Measurements from ENCODE around the gene UBA1. TPM values are rescaled to one million over a fixed set of nuclear protein-coding genes. Genes with fewer than 3 reads are reported as not detected.

The UBA1 gene
- total and polyA plus RNA-seq, 2 of the 8 experiments (the other 6 are each of a cell fraction or from before 2014, with no cell fraction given), result 313 to 458 TPM

GRCh38 chrX:47187106-47187677 is 6.4 kb upstream of the UBA1 start:
- FAIRE-seq, result no peak
- ChIA-PET CTCF (ENCODE audit: partially characterized antibody) (no interaction called here), POLR2A (ENCODE audit: partially characterized antibody) (interaction anchor here (1.1 to 2.6 kb wide), 2 partner anchors 30 to 42 kb away, joined by 3 to 9 read pairs; partner anchors contain the start of gene RBM10)
- no peak for TF ChIP-seq NRF1 (IDR thresholded peaks at IDR 0.05; ENCODE audit: low read depth, low read length)
- TF ChIP-seq CEBPB (IDR thresholded peaks at IDR 0.05; ENCODE audit: low read depth, low read length), result no peak
- no peak for TF ChIP-seq SIRT6 (IDR thresholded peaks at IDR 0.05; ENCODE audit: low read length)
- no peak for TF ChIP-seq POLR2AphosphoS5 (IDR thresholded peaks at IDR 0.05; ENCODE audit: low read depth, low read length)
- TF ChIP-seq YY1 (IDR thresholded peaks at IDR 0.05; ENCODE audit: low read depth, low read length), result no peak
- no peak for TF ChIP-seq GABPA (IDR thresholded peaks at IDR 0.05; ENCODE audit: borderline replicate concordance, insufficient read depth, low read length)
- TF ChIP-seq TAF1 (IDR thresholded peaks at IDR 0.05; ENCODE audit: low read depth, low read length), result no peak
- no peak for TF ChIP-seq SIN3A (conservative IDR thresholded peaks at IDR 0.05 in 1 of 2, IDR thresholded peaks at IDR 0.05 in 1 of 2; ENCODE audit: low read depth in 1 of 2, low read length in 2 of 2)
- no peak for TF ChIP-seq ATF2 (IDR thresholded peaks at IDR 0.05; ENCODE audit: low read length)
- no peak for TF ChIP-seq ASH2L (IDR thresholded peaks at IDR 0.05; ENCODE audit: low read length)
- TF ChIP-seq MAX (IDR thresholded peaks at IDR 0.05), result no peak
- no peak for TF ChIP-seq RXRA (IDR thresholded peaks at IDR 0.05; ENCODE audit: insufficient read depth, low read depth, low read length)

More at GRCh38 chrX:47187106-47187677, 6.4 kb upstream of the UBA1 start:
- no peaks in the 10 kb centered on the region for H3K79me2 ChIP-seq (ENCODE audit: control insufficient read depth in 1 of 2, insufficient read depth in 2 of 2, low read length in 2 of 2)
- peaks cover 0 to 4% (median 0%) of the 10 kb centered on the region in 4 experiments; a peak in 3 of 7 replicates for H3K4me1 ChIP-seq (replicated peaks in 1 of 4; ENCODE audit: control insufficient read depth in 3 of 4, insufficient read depth in 4 of 4, low read length in 3 of 4)
- H4K5ac ChIP-seq (ENCODE audit: insufficient read length, low read depth, low read length), result no peak overlapping the region
- no peak overlapping the region for H2BK12ac ChIP-seq (ENCODE audit: low read depth, low read length)
- H3K23ac ChIP-seq (ENCODE audit: insufficient read length), result no peak overlapping the region
- H4K20me1 ChIP-seq (replicated peaks in 1 of 2; ENCODE audit: control insufficient read depth in 1 of 2, insufficient read depth in 2 of 2, low read length in 2 of 2), result peaks cover 0 to 2% of the 10 kb centered on the region in 2 experiments
- no peak overlapping the region for H2BK20ac ChIP-seq (ENCODE audit: low read length)
- no peak overlapping the region for H2AK5ac ChIP-seq (ENCODE audit: low read depth, low read length)
- no peak overlapping the region for H2BK5ac ChIP-seq (ENCODE audit: low read depth, low read length)
- 80% methylated on average over 2 of the region's 4 CpGs; no CpG with 5 or more reads in 1 of the 2 experiments for WGBS, 2 experiments (ENCODE audit: extremely low coverage in 1 of 2, insufficient coverage in 1 of 2, insufficient read length in 1 of 2, insufficient replicate concordance in 2 of 2, low coverage in 1 of 2, low lambda C conversion rate in 2 of 2, missing lambda C conversion rate in 1 of 2)
- H4K8ac ChIP-seq (ENCODE audit: extremely low read depth, insufficient read depth, low read length), result no peak overlapping the region
- H3K4me3 ChIP-seq (ENCODE audit: extremely low read depth in 1 of 4, insufficient read depth in 2 of 4, low read depth in 3 of 4, low read length in 4 of 4), result no peak overlapping the region
- H3K9me3 ChIP-seq (ENCODE audit: insufficient read depth in 2 of 2, low read depth in 1 of 2, low read length in 1 of 2), result no peaks in the 10 kb centered on the region
- no peak overlapping the region for H2BK15ac ChIP-seq (ENCODE audit: low read length)
- H3K23me2 ChIP-seq (ENCODE audit: low read depth, low read length), result peaks cover 2% of the 10 kb centered on the region; the same call in 1 of the 2 replicates
- no peak overlapping the region for H3K56ac ChIP-seq (replicated peaks; ENCODE audit: insufficient read length, low read depth, low read length)
- H3K27me3 ChIP-seq (replicated peaks in 1 of 4; ENCODE audit: control insufficient read depth in 3 of 4, extremely low read depth in 1 of 4, insufficient read depth in 3 of 4, low read length in 3 of 4), result no peaks in the 10 kb centered on the region
- H3K27ac ChIP-seq (ENCODE audit: low read depth, low read length), result no peak overlapping the region
- H3K4me2 ChIP-seq (ENCODE audit: insufficient read depth in 1 of 2, low read depth in 2 of 2, low read length in 2 of 2), result no peak overlapping the region
- H3K36me3 ChIP-seq (ENCODE audit: control insufficient read depth in 2 of 4, insufficient read depth in 4 of 4, low read length in 3 of 4), result peaks cover 0 to 22% (median 10%) of the 10 kb centered on the region in 4 experiments; a peak in 6 of 8 replicates
- no peak overlapping the region for H2BK120ac ChIP-seq (replicated peaks; ENCODE audit: low read depth, low read length)
- no peak overlapping the region for H3K4ac ChIP-seq (replicated peaks; ENCODE audit: insufficient read length, low read depth, low read length)
- no peak overlapping the region for H4K91ac ChIP-seq (replicated peaks; ENCODE audit: insufficient read length, low read length)
- no peak overlapping the region for H3K14ac ChIP-seq (ENCODE audit: insufficient read length)
- H3K79me1 ChIP-seq (ENCODE audit: low read depth, low read length), result no peaks in the 10 kb centered on the region
- H3K9ac ChIP-seq (replicated peaks in 1 of 4; ENCODE audit: extremely low read depth in 1 of 4, low read depth in 3 of 4, low read length in 3 of 4), result no peak overlapping the region
- no peak for DNase-seq (ENCODE audit: low read depth in 1 of 2, low spot score in 2 of 2)
- H3K18ac ChIP-seq (ENCODE audit: extremely low read depth, low read length), result no peak overlapping the region
- H2AFZ ChIP-seq (ENCODE audit: low read length), result no peak overlapping the region

Measured in H1 (cell line).